ENCODE results near the gene SLC26A1. TPM values are rescaled to one million over a fixed set of nuclear protein-coding genes. Genes with fewer than 3 reads are reported as not detected.

Gene SLC26A1
- total RNA-seq, 1 donor from 2014 or later, result not detected

DNA sequence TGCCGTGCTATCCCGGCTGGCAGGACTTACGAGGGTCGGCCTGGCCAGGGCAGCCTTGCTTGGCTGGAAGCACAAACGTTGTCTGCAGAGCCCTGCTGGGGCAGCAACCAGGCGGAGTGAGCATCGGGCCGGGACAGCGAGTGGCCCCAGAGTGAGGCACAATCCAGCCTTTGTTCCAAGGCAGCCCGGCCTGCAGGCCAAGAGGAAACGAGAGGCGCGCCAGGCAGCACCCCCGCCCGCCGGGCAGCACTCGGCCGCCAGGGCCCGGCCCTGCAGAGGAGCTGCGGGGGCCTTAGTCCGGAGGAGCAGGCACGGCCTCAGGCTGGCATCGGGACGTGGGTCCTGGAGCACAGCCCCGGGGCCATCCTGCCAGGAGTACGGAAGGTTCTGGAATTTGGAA, 42.3 kb upstream of the SLC26A1 start:
- H3K4me3 Mint-ChIP-seq, result no peak overlapping the region
- Histone ChIP-seq H3K4me3 (no peak overlapping the region), H2AFZ (replicated peaks) (no peak overlapping the region), H3F3A (ENCODE audit: low read depth) (peaks cover 6% of the 10 kb centered on the region), H3K4me1 (peaks cover 29% of the 10 kb centered on the region), H4K20me1 (ENCODE audit: low read depth) (no peaks in the 10 kb centered on the region), H3K27me3 (no peaks in the 10 kb centered on the region), H3K9ac (no peak overlapping the region), H3K79me2 (ENCODE audit: low read depth) (no peaks in the 10 kb centered on the region), H3K9me3 (ENCODE audit: low read depth) (no peaks in the 10 kb centered on the region), H3K4me2 (no peak overlapping the region), H3K36me3 (no peaks in the 10 kb centered on the region), H3K27ac (no peak overlapping the region)
- peaks cover 13% of the 10 kb centered on the region for H3K4me1 Mint-ChIP-seq
- H3K36me3 Mint-ChIP-seq, result no peaks in the 10 kb centered on the region
- H3K27me3 Mint-ChIP-seq (ENCODE audit: insufficient read depth, low read depth), result peaks cover 4% of the 10 kb centered on the region
- DNase-seq (ENCODE audit: low spot score), result no peak
- no peak overlapping the region for H3K27ac Mint-ChIP-seq
- no peaks in the 10 kb centered on the region for H3K9me3 Mint-ChIP-seq
- no peak for TF ChIP-seq EZH2 (IDR thresholded peaks at IDR 0.05)
- TF ChIP-seq, protein P1, sequence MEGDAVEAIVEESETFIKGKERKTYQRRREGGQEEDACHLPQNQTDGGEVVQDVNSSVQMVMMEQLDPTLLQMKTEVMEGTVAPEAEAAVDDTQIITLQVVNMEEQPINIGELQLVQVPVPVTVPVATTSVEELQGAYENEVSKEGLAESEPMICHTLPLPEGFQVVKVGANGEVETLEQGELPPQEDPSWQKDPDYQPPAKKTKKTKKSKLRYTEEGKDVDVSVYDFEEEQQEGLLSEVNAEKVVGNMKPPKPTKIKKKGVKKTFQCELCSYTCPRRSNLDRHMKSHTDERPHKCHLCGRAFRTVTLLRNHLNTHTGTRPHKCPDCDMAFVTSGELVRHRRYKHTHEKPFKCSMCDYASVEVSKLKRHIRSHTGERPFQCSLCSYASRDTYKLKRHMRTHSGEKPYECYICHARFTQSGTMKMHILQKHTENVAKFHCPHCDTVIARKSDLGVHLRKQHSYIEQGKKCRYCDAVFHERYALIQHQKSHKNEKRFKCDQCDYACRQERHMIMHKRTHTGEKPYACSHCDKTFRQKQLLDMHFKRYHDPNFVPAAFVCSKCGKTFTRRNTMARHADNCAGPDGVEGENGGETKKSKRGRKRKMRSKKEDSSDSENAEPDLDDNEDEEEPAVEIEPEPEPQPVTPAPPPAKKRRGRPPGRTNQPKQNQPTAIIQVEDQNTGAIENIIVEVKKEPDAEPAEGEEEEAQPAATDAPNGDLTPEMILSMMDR (IDR thresholded peaks at IDR 0.05), result no peak
- no peak for TF ChIP-seq EZH2phosphoT487 (IDR thresholded peaks at IDR 0.05)

DNA sequence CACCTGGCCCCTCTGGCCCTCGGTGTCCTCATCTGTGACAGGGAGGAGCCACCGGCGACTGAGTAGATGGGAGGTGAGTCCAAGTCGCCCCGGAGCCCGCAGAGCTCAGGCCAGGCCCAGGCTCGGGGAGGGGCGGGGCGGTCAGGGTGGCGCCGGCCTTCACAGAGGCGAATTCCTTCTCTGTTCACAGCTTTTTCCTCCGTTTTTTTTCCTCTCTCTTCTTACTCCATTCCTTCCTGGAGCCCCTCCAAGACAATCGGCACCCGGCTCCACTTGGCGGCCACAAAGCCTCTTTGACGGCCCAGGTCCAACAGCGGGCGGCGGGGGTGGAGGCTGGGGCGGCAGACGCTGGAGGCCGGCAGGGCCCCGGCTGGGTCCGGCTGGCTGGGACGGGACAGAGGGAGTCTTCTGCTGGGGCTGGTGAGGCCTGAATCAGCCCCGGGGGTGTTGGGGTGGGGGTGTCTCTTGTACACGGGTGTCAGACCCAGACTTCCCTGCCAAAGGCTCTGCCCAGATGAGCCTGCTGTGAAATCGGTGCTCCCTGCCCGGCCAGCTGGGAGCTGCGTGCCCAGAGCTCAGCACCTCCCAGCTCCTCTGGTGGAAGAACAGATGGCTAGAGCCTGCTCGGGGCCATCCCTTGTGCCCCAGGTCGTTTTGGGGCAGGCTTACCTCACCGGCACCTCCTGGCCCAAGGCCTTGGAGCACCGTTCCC, 40.8 kb upstream of the SLC26A1 start:
- no peak overlapping the region for H3K4me3 ChIP-seq
- H3K27ac ChIP-seq, result no peak overlapping the region
- no peaks in the 10 kb centered on the region for H4K20me1 ChIP-seq (ENCODE audit: low read depth)
- peaks cover 9% of the 10 kb centered on the region for H3K4me1 Mint-ChIP-seq
- H3K4me2 ChIP-seq, result no peak overlapping the region
- H3K9me3 Mint-ChIP-seq, result no peaks in the 10 kb centered on the region
- DNase-seq (ENCODE audit: low spot score), result no peak
- no peak overlapping the region for H3K27ac Mint-ChIP-seq
- no peaks in the 10 kb centered on the region for H3K79me2 ChIP-seq (ENCODE audit: low read depth)
- H3K9me3 ChIP-seq (ENCODE audit: low read depth), result no peaks in the 10 kb centered on the region
- no peak overlapping the region for H3K9ac ChIP-seq
- peaks cover 6% of the 10 kb centered on the region for H3K27me3 Mint-ChIP-seq (ENCODE audit: insufficient read depth, low read depth)
- H3K4me3 Mint-ChIP-seq, result no peak overlapping the region
- no peaks in the 10 kb centered on the region for H3K36me3 Mint-ChIP-seq
- no peaks in the 10 kb centered on the region for H3K36me3 ChIP-seq
- H3K27me3 ChIP-seq, result no peaks in the 10 kb centered on the region
- TF ChIP-seq, protein P1 (IDR thresholded peaks at IDR 0.05), result no peak
- no peak for TF ChIP-seq EZH2phosphoT487 (IDR thresholded peaks at IDR 0.05)
- TF ChIP-seq EZH2 (IDR thresholded peaks at IDR 0.05), result no peak
- H3F3A ChIP-seq (ENCODE audit: low read depth), result no peaks in the 10 kb centered on the region
- peaks cover 18% of the 10 kb centered on the region for H3K4me1 ChIP-seq
- no peak overlapping the region for H2AFZ ChIP-seq (replicated peaks)

DNA sequence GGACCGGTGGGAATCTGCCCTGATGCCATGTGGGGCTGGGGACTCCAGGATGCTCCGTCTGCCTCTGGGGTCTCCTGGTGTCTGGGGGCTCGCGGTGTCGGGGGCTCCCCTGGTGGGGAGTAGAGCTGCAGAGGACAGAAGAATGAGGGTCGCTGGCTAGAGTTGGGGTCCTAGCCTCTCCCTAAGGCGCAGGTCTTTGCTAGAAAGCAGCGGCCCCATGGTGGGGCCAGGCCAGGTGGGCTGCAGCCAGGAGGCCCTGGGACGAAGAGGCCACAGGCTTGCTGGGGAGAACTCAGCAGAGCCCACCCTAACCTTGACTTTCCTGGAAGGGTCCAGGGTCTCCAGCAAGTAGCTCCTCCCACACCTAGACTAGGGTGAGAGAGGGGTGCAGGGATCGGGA, 39.7 kb upstream of the SLC26A1 start:
- Histone ChIP-seq H3K36me3 (no peaks in the 10 kb centered on the region), H3K27ac (no peak overlapping the region), H3K9ac (no peak overlapping the region), H3K27me3 (no peaks in the 10 kb centered on the region), H3K9me3 (ENCODE audit: low read depth) (no peaks in the 10 kb centered on the region), H3K4me2 (no peak overlapping the region), H2AFZ (replicated peaks) (no peak overlapping the region), H3K79me2 (ENCODE audit: low read depth) (no peaks in the 10 kb centered on the region), H3F3A (ENCODE audit: low read depth) (no peaks in the 10 kb centered on the region), H3K4me3 (no peak overlapping the region), H3K4me1 (peaks cover 22% of the 10 kb centered on the region), H4K20me1 (ENCODE audit: low read depth) (no peaks in the 10 kb centered on the region)
- peaks cover 6% of the 10 kb centered on the region for H3K27me3 Mint-ChIP-seq (ENCODE audit: insufficient read depth, low read depth)
- H3K27ac Mint-ChIP-seq, result no peak overlapping the region
- H3K4me3 Mint-ChIP-seq, result no peak overlapping the region
- no peaks in the 10 kb centered on the region for H3K36me3 Mint-ChIP-seq
- no peaks in the 10 kb centered on the region for H3K9me3 Mint-ChIP-seq
- TF ChIP-seq, protein P1 (IDR thresholded peaks at IDR 0.05), result no peak
- no peak for TF ChIP-seq EZH2phosphoT487 (IDR thresholded peaks at IDR 0.05)
- TF ChIP-seq EZH2 (IDR thresholded peaks at IDR 0.05), result no peak
- peaks cover under 1% of the 10 kb centered on the region for H3K4me1 Mint-ChIP-seq
- DNase-seq (ENCODE audit: low spot score), result no peak
